GM12872 (cell line): ENCODE results near the gene SERPINA3.

ENCODE experiments used
- TF ChIP-seq, protein P1 (sequence below): IDR thresholded peaks from 3 replicates; pipeline ENCODE4 v1.5.1; 2011; ENCODE audit warnings: low read depth, mild to moderate bottlenecking, low read length, moderate library complexity; ENCODE audit not compliant: insufficient read depth

SERPINA3 gene

DNA sequence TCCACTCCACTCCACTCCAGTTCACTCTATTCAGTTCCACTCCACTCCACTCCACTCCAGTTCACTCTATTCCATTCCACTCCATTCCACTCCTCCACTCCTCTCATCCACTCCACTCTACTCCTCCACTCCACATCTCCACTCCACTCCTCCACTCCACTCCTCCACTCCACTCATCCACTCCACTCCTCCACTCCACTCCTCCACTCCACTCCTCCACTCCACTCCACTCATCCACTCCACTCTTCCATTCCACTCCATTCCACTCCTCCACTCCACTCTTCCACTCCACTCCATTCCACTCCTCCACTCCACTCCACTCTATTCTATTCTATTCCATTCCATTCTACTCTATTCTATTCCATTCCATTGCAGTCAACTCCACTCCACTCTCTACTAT is 21.1 kb upstream of the SERPINA3 start:
- TF ChIP-seq, protein P1, sequence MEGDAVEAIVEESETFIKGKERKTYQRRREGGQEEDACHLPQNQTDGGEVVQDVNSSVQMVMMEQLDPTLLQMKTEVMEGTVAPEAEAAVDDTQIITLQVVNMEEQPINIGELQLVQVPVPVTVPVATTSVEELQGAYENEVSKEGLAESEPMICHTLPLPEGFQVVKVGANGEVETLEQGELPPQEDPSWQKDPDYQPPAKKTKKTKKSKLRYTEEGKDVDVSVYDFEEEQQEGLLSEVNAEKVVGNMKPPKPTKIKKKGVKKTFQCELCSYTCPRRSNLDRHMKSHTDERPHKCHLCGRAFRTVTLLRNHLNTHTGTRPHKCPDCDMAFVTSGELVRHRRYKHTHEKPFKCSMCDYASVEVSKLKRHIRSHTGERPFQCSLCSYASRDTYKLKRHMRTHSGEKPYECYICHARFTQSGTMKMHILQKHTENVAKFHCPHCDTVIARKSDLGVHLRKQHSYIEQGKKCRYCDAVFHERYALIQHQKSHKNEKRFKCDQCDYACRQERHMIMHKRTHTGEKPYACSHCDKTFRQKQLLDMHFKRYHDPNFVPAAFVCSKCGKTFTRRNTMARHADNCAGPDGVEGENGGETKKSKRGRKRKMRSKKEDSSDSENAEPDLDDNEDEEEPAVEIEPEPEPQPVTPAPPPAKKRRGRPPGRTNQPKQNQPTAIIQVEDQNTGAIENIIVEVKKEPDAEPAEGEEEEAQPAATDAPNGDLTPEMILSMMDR, result no peak

DNA sequence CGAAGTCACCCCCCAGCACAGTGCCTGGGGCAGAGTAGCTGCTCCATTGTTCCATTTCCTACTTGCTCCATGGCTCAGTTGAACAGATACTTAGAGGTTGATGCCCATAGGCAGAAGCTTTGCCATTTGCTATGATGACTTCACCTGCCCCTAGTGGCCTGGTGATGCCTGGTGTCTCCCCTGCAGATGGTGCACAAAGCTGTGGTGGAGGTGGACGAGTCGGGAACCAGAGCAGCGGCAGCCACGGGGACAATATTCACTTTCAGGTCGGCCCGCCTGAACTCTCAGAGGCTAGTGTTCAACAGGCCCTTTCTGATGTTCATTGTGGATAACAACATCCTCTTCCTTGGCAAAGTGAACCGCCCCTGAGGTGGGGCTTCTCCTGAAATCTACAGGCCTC is 20.3 kb upstream of the SERPINA3 start:
- TF ChIP-seq, protein P1, result no peak

DNA sequence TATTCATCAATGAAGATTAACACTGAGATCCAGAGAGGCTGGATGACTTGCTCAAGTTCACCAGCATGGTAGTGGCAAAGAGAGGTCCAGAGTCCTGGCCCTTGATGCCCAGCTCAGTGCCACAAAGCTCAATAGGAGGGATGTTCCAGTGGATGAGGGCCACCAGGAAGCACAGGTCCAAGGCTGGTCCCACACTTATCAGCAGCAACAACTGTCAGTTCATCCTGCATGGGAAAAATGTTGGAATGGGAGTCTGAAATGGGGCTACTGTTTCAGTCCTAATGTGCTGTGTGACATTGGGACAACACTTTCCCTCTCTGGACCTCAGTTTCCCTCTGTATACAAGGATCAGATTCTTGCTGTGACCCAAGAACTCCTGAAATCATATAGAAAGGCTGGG is 19.7 kb upstream of the SERPINA3 start:
- TF ChIP-seq, protein P1, result no peak

DNA sequence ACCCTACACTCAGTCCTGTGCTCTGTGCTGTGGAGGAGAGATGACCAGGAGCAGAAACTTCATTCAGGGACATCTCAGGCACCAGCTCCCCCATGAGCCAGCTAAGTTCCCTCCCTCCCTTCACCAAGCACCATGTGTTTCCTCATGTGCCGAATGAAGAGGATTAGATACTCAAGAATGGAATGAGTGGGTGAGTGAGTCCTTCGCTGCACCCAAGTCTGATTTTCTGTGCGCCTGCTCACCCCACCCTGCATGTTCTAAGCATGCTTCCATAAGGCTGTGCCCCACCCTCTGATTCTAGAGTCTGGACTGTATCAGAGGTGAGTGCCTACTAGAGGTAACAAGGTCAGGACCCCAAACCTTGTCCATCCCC is 18.8 kb upstream of the SERPINA3 start:
- TF ChIP-seq, protein P1, result no peak

DNA sequence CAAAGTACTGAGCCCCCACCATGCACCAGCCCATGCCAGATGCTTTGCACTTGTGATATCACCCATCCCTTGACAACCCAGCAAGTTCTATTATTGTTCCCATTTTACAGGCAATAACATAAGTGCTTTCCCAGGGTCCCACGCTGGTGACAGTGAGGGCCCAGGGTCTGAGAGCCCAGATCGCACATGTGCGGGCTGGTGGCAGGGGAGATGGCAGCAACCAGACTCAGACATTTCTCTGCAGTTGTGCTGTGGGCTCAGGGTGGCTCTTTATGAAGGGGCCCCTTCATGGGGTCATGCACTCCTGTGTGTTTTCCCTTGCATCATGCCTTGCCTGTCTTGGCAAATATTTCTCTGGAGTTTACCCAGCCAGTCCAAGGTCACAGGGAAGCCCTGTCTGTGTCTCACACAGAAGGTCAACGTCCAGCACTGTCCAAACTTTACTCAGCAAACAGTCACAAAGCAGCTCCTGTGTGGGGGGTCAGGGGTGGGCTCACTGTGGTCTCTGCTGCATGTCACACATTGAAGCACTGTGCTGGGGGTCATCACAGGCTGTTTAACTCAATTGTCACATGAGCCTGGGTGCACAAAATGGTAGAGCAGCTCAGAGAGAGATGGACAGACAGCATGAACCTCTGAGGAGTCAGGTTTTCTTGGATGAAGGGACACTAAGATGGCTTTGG is 18.3 kb upstream of the SERPINA3 start:
- TF ChIP-seq, protein P1, result no peak

DNA sequence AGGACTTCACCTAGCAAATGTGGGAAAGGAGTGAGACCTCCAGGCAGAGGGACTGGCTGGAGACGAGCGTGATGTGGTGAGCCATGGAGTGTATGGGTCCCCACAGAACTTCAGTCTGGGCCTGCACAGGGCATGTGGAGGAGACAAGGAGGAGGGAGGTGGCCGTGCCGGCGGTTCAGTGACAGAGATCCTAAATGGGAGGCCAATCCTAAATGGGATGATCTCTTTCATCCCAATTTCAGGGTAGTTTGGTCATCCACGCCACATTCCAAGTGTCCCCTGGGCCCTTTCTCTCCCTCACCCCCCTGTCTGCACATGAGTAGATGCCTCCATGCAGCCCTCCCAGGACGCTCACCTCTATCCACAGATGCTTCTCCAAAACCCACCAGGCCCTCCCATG is 17.8 kb upstream of the SERPINA3 start:
- TF ChIP-seq, protein P1, result no peak

DNA sequence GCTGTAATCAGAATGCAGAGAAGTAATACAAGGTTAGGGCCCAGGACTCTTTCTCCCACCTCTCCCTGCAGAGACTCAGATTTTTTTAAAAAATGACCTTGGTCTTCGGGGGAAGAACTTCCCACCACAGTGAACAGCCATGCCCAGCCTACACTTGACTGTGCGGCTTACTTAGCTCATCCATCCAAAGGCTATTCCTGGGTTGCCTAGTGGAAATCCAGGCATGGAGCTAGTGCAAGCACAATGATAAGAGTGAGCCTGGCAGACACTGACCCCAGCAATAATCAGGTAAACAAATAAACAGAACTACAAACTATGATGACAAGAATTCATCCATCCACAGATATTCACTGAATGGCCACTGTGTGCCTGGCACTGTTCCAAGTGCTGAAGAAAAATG is 16.3 kb upstream of the SERPINA3 start:
- TF ChIP-seq, protein P1, result no peak
